Omental fat pad (tissue), 4 donors: ENCODE measurements around the gene BTG3. TPM values are rescaled to one million over a fixed set of nuclear protein-coding genes. Genes with fewer than 3 reads are reported as not detected.

Experiments
- ATAC-seq: fragments of 150-250 bp; one replicate; pipeline ENCODE4 v1.9.1; 2016; ENCODE audit warnings: mild to moderate bottlenecking, moderate library complexity; ENCODE audit not compliant: low FRiP score
- DNase-seq: peaks from one replicate; pipeline ENCODE4 v3.0.0-alpha.2; 2019; ENCODE audit warnings: low spot score
- CTCF ChIP-seq, 3 donors: fragments of 450-650 bp; IDR thresholded peaks; one replicate each; pipeline ENCODE4 v1.5.1; 2016 to 2017; ENCODE audit warnings: antibody characterized with exemption in 3 of 3, mild to moderate bottlenecking in 3 of 3, moderate library complexity in 2 of 3
- total RNA-seq, 4 donors: library from RNA; depleted of rRNA; stranded (reverse); fragments of >200 nt; gene quantifications; one replicate each; pipeline ENCODE4 v1.1.0, GENCODE V29; 2016

The BTG3 gene
- 10 to 100 TPM; 39.4 to 60.9 (median 43.6) TPM for total RNA-seq

- TF ChIP-seq CTCF (IDR thresholded peaks at IDR 0.05) = no peak
- ATAC-seq (peak; percentile 82), DNase-seq (no peak)
Observed at GRCh38 chr21:17612565-17613241, at the start of gene BTG3. TSS of gene BTG3 (minus strand) at chr21:17612901. CDS start at chr21:17609144, 3,757 bp downstream.

- DNase-seq (no peak), ATAC-seq (no peak)
- no peak for TF ChIP-seq CTCF (IDR thresholded peaks at IDR 0.05)
Observed at GRCh38 chr21:17660862-17661261, 48.2 kb upstream of the BTG3 start.

GRCh38 chr21:17660452-17660851 is 47.8 kb upstream of the BTG3 start:
- no peak for ATAC-seq

GRCh38 chr21:17658931-17659330 is 46.2 kb upstream of the BTG3 start:
- DNase-seq (no peak), ATAC-seq (no peak)
- TF ChIP-seq CTCF (IDR thresholded peaks at IDR 0.05) = no peak

More at GRCh38 chr21:17660452-17660851, 47.8 kb upstream of the BTG3 start:
- TF ChIP-seq CTCF (IDR thresholded peaks at IDR 0.05) = no peak
- DNase-seq = no peak

GRCh38 chr21:17651526-17651925 is 38.8 kb upstream of the BTG3 start:
- ATAC-seq (no peak), DNase-seq (no peak)
- TF ChIP-seq CTCF (IDR thresholded peaks at IDR 0.05) = no peak

GRCh38 chr21:17650292-17650691 is 37.6 kb upstream of the BTG3 start:
- no peak for ATAC-seq
- DNase-seq = no peak
- no peak for TF ChIP-seq CTCF (IDR thresholded peaks at IDR 0.05)

- DNase-seq = no peak
- no peak for TF ChIP-seq CTCF (IDR thresholded peaks at IDR 0.05)
- no peak for ATAC-seq
Observed at GRCh38 chr21:17646790-17647189, 34.1 kb upstream of the BTG3 start.
